LNCaP clone FGC (cell line): ENCODE results near the gene SYT11.

Source experiments
- DNase-seq: peaks from one replicate; pipeline ENCODE4 v3.0.0-alpha.2; 2011; ENCODE audit warnings: low read depth
- H3K4me3 ChIP-seq: 2 replicates; pipeline ENCODE4 v1.5.1; 2011; ENCODE audit warnings: mild to moderate bottlenecking, low read depth, low read length, control low read depth
- TF ChIP-seq, protein P1 (sequence below): IDR thresholded peaks from 2 replicates; pipeline ENCODE4 v1.5.1; 2012; ENCODE audit warnings: mild to moderate bottlenecking; ENCODE audit not compliant: control insufficient read depth, insufficient read depth; ENCODE audit errors: extremely low read depth

The SYT11 gene

DNA sequence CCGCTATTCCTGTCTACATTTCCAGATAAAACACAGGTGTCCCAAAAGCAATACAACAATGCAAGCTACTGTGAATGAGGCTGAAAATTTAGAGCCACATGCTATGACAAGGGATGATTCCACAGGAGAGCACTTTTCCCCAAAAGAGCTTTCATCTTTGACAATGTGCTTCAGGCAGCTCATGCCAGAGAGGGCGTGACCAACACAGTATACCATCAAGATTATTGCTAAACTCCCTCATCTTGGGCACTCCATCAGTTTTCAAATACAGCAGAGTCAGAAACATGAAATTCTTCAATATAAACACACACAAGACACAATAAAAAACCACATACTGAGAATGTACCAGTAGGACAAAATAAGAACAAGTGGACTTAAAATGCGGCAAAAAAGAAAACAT lies 9.0 kb upstream of the SYT11 start:
- TF ChIP-seq, protein P1, sequence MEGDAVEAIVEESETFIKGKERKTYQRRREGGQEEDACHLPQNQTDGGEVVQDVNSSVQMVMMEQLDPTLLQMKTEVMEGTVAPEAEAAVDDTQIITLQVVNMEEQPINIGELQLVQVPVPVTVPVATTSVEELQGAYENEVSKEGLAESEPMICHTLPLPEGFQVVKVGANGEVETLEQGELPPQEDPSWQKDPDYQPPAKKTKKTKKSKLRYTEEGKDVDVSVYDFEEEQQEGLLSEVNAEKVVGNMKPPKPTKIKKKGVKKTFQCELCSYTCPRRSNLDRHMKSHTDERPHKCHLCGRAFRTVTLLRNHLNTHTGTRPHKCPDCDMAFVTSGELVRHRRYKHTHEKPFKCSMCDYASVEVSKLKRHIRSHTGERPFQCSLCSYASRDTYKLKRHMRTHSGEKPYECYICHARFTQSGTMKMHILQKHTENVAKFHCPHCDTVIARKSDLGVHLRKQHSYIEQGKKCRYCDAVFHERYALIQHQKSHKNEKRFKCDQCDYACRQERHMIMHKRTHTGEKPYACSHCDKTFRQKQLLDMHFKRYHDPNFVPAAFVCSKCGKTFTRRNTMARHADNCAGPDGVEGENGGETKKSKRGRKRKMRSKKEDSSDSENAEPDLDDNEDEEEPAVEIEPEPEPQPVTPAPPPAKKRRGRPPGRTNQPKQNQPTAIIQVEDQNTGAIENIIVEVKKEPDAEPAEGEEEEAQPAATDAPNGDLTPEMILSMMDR, result no peak
- DNase-seq, result no peak
- no peak overlapping the region for H3K4me3 ChIP-seq

DNA sequence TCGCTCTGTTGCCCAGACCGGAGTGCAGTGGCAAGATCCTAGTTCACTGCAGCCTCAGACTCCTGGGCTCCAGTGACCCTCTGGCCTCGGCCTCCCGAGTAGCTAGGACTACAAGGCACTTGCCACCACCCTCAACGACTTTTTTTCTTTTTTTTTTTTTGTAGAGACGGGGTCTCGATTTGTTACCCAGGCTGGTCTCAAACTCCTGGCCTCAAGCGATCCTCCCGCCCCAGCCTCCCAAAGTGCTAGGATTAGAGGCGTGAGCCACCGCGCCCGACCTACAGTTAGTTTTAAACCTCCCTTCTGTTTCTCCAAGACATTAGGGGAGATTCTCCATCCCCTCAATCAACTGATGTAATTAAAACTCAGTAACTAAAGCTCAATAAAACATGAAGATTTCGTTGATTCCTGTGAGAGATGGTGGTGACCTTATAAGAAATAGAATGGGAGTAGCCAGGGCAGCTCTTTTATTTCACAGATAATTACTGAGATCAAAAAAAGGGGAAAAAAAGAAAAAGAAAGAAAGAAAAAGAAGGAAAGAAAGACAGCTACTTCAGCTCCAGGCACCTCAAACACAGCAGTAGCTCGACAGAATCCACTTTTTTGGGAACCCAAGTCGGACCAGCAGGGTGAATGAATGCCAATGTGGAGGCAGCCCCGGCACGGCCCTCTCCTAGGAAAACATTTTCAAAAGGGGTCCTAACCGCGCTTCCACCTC lies 3.0 kb upstream of the SYT11 start:
- TF ChIP-seq, protein P1, result no peak
- peak overlapping the region; percentile 94 for H3K4me3 ChIP-seq
- DNase-seq, result no peak

DNA sequence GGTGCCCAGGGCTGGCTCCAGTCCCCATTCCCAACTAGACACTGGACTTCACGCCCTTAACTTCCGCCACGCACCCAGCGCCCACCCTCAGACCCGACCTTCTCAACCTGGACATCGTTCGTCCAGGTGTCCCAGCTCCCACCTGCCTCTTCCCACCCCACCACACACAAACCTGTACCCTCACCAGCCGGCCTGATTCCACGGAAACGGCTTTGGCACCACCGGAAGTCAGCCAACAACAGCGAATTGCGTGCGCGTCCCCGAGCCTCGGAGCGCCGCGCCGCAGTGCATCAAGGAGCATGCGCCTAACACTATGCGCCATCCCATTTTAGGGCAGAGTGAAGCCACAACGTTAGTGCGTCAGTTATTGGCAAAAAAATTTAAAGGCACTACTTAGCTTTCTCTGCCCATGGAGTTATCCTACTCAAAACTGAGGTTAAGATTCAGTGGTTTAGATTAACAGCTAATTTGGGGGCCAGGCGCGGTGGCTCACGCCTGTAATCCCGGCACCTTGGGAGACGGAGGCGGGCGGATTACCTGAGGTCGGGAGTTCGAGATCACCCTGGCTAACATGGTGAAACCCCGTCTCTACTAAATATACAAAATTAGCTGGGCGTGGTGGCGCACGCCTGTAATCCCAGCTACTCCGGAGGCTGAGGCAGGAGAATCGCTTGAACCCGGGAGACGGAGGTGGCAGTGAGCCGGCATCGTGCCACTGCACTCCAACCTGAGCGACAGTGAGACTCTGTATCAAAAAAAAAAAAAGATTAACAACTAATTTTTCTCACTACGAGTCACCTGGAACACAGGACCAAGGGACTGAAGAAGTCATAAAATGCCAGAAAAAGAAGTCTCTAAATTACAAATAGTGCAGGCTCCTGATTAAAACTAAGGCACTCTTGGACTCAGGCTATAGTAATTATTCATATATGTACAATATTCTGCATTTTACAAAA lies 2.1 kb upstream of the SYT11 start, which contains the start of gene GON4L:
GON4L (minus strand) TSS at position 240 of the 956 bp plus-strand sequence. CDS start 3,434 bp downstream, outside the sequence.
- H3K4me3 ChIP-seq, result peak within 1 kb of the TSS; percentile 94
- DNase-seq, result peak; percentile 87
- TF ChIP-seq, protein P1, result no peak

DNA sequence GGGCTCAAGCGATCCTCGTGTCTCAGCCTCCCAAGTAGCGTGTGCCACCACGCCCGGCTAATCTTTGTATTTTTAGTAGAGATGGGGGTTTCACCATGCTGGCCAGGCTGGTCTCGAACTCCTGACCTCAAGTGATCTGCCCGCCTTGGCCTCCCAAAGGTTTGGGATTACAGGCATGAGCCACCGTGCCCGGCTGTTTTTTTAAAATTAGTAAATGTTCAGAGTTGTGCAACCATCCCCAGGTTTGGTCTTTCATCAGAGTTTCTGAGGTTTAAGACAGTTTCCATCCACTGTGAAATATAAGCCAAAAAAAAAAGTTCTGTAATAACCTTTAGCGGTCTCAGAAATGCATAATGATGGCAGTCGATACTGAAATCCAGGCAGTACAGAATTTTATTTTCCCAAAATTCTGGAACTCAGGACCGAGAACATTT lies 550 bp upstream of the SYT11 start:
- DNase-seq, result no peak
- TF ChIP-seq, protein P1, result no peak
- H3K4me3 ChIP-seq, result peak overlapping the region; percentile 46

DNA sequence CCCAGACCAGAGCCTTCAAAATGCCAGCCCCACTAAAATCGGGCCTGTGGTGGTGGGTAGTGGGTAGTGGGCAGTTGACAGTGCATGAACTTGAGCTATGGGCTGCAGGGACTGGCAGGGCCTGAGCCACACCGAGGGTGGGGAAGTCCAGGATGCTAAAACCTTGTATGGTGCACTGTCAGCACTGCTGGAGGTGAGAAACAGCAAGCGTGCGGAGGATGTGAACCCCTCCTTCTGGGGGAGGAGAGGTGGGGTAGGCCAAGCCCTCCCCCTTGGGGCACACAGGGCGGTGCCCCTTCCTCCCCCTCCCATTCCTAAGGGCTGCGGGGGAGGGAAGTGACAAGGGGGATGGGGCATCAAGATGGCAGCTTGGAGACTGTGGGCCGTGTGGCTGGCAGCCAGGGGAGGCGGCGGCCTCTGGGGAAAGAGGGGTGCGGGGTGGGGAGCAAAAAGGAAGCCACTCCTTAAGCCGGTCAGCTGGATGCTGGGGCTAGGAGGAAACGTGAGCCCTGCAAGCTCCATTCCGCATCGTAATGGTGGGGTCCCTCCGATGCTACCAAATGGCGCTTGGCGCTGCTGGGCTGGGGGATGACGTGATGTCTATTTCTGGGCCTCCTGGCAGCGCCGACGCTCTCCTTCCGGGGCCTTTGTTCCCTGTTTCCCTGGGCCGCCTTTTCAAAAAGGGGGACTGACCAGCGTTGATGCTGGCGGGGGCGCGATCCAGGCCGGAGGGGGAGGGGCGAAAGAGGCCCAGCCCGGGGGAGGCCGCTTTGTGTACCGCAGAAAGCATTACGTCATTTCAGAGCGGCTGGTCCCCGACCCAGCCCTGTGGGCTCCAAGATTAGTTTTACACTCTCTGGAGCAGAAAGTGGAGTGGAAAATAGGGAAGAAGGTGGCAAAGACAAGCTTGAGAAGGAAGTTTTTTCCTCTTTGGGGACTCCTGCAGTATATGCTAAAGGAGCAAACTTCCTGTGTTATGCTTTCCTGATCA lies 809 bp downstream of the SYT11 start:
- TF ChIP-seq, protein P1, result no peak
- no peak overlapping the region for H3K4me3 ChIP-seq
- DNase-seq, result no peak

DNA sequence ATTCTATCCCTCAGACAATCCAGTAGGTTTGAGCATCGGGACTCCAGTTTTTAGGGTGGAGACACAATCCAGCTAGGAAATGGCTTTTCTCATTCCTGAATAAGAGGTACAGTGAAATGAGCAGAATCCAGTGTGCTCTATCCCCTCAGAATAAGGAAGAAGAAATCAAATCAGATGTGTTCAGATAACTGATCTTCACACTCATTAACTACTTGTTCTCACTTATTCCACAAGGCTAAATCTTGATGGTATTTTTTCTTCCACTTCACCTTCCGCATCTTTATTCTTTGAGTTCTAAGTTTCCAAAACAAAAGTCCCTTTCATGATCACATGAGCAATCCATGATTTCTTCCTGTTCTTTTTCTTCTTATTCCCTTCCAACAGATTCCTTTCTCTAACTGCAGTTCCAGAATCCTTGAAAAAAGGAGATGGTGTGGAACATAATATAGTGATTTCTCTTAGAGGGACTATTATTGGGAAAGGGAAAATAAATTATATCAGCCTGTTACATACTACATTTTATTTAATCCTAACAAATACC lies 1.7 kb downstream of the SYT11 start:
- H3K4me3 ChIP-seq, result no peak overlapping the region
- no peak for DNase-seq
- TF ChIP-seq, protein P1, result no peak
